GM12801 (cell line): ENCODE measurements around the gene NFATC2IP.

Experiments used
- TF ChIP-seq, protein P1 (sequence below): IDR thresholded peaks from one replicate; pipeline ENCODE4 v1.5.1; 2011; ENCODE audit warnings: control low read depth; ENCODE audit not compliant: insufficient read length; ENCODE audit errors: extremely low read depth

NFATC2IP gene

DNA sequence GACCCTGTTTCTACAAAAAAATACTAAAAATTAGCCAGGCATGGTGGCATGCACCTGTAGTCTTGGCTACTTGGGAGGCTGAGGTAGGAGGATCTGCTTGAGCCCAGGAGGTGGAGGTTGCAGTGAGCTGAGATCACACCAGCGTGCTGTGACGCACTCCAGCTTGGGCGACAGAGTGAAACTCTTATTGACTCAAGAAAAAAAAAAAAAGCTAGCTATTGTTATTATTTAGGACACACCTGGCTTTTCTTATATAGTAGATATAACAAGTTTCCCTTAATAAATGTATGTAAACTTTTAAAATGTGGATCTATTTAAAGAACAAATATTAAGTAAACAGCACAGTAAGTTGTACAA, 27.5 kb upstream of the NFATC2IP start:
- TF ChIP-seq, protein P1, sequence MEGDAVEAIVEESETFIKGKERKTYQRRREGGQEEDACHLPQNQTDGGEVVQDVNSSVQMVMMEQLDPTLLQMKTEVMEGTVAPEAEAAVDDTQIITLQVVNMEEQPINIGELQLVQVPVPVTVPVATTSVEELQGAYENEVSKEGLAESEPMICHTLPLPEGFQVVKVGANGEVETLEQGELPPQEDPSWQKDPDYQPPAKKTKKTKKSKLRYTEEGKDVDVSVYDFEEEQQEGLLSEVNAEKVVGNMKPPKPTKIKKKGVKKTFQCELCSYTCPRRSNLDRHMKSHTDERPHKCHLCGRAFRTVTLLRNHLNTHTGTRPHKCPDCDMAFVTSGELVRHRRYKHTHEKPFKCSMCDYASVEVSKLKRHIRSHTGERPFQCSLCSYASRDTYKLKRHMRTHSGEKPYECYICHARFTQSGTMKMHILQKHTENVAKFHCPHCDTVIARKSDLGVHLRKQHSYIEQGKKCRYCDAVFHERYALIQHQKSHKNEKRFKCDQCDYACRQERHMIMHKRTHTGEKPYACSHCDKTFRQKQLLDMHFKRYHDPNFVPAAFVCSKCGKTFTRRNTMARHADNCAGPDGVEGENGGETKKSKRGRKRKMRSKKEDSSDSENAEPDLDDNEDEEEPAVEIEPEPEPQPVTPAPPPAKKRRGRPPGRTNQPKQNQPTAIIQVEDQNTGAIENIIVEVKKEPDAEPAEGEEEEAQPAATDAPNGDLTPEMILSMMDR: no peak

DNA sequence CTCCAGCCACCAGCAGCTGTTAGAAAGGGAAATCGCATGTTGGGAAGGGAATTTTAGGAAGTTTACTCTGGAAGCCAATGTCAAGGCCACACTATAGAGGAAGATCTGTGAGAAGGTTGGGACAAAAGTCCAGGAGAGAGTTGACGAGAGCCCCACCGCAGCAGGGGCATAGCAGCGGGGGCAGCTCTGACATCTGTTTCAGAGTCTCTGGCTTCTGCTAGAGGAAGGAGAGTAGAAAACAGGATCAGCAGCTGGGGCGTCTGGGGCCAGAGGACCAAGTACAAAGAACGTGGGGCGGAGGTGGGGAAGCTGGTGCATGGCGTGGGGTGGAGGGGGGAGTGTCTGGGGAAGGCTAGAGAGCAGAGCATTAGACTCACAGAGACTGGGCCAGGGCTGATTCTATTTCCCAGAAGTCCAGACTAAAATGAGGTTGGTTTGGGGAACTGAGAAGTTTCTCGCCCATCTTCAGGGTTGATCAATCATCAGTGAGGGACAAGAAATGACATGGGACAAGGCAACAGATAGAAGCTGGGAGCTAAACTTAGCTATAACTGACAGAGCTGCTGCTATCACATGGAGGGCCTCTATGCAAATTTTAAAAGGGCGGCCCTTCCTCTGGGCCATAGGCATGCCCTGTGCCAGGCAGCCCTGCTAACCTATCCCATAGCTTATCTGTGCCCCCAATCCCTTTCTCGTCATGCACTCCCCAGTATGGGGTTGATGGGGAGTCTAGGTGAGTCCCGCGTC, 26.9 kb upstream of the NFATC2IP start:
- TF ChIP-seq, protein P1: no peak

DNA sequence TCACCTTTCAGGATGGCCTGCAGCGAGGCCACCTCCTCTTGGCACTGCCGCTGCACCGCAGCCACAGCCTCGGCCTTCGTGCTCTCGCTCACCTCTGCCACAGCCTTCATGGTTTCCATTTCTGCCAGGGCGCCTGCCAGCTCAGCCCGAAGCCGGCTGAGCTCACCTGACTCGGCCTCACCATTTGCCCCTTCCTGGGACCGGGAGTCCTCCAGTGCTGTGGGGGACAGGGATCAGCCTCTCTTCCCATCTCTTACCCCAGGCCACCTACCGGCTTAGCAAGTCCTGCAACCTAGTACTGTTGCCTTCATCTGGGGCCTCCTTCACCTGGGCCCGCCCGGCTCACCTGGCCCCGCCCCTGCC, 26.4 kb upstream of the NFATC2IP start:
- TF ChIP-seq, protein P1: no peak

DNA sequence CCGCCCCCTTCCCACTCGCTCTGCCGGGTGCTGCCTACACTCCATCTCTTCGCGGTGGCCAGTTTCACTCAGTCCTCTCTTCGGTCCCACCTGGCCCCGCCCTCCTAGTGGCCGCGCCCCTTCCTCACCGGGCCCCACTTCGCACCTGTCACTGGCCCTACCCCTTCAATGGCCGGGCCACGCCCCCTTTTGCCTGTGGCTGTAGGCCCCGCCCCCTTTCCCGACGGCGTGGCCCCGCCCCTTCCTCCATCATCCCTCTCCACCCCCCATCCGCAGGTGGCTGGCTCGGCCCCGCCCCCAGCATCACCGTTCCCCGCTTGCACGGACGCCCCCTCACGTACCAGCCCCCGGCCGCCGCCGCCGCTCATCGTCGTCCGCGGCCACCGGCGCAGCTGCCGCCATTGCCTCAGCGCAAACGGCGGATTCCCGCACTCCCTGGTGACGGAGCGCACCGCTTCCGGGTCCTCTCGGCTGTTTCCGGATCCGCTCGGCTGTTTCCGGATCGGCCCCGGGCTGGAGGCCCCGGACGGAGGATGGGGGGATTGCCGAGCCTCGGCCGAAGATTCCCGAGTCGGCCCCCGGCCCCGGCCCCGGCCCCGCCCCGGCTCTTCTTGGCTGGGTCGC, 25.9 kb upstream of the NFATC2IP start, which contains the start of gene RABEP2:
RABEP2 (minus strand) TSS at position 477 of the 624 bp plus-strand sequence; CDS start at position 402, 75 bp downstream.
- TF ChIP-seq, protein P1: no peak

DNA sequence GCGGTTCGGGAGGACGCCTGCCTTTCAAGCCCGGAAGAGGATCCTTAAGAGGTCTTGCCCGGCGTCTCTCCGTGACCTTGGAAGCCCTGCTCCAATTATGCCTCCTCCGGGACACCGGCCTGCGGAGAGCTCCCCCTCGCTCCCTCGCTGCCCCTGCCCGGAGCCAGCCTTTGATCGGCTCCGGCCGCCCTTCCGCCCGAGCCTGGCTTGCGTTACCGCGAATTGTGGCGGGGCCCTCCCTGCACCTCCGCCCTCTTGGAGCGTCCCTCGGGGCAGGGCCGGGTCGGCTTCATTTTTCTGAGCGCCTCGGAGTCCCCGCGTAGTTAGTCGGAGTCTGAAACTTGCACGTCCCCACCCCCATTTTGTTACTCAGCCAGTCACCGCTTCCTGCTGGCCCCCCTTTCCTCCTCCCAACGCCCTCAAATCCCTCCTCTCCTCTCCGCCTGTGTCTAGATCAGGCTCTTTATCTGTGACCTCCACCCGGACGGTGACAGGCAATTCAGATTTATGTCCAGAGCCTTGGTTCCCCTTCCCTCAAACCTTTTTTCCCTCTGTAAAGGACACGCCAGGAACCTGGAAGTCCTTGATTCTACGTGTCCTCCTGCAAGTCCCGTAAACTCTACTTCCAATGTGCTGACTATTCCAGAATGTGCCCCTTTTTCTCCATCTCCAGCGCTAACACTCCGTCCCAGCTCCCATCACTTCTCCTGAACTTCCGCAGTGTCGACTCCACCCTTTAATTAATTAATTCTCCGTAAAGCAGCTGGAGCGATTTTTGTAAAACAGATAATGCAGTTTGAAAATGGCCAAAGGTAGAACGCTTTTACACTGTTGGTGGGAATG, 25.1 kb upstream of the NFATC2IP start:
- TF ChIP-seq, protein P1: no peak

DNA sequence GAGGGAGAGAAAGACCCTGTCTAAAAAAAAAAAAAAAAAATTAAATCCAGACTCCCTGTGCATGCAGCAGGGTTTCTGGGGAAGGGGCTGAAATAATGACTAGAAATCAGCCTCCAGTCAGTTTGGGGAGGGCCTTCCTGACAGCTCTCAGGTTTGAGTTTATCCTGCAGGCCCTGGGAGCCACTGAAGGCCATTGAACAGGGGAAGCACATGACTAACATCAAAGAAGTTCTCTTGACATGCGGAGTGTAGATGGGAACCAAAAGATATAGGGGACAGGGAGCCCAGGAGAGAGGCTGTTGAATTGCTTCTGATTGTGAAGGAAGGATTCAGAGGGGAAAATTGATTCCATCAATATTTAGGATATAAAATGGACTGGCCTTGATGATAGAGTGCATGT, 22.9 kb upstream of the NFATC2IP start:
- TF ChIP-seq, protein P1: no peak

DNA sequence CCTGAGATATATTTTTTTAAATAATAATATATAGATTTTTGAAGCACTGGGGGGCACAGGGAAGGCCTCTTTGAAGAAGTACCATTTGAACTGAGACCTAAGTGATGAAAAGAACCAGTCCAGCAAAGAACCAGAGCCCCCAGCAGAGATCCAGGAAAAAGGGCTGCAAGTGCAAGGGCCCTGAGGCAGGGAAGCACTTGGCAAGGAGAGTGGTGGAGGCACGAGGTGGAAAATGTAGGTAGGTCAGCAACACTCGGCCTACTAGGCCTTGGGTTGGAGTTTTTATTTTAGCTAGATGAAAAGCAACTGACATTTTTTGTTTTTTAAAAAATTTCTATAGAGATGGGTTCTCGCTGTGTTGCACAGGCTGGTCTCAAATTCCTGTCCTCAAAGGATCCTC, 20.5 kb upstream of the NFATC2IP start:
- TF ChIP-seq, protein P1: no peak
